ENCODE data around the gene CDKN1A. TPM values are rescaled to one million over a fixed set of nuclear protein-coding genes. Genes with fewer than 3 reads are reported as not detected.

Gene CDKN1A
- total RNA-seq, 1 donor from 2014 or later: 516 TPM

Other genes with a start within 250 kb of the CDKN1A start
- gene PXT1, start 235.9 kb upstream of the CDKN1A start, total RNA-seq: not detected in 2 replicates
- gene KCTD20, start 235.7 kb upstream of the CDKN1A start, total RNA-seq: 62.1 and 73.8 TPM in 2 replicates
- 13.5 and 72.3 TPM in 2 replicates for gene STK38, start 131.2 kb upstream of the CDKN1A start, total RNA-seq
- 182 and 305 TPM in 2 replicates for gene SRSF3, start 84.4 kb upstream of the CDKN1A start, total RNA-seq
- gene RAB44, start 19.1 kb downstream of the CDKN1A start, total RNA-seq: not detected in 2 replicates
- 0.15 and 0.17 TPM in 2 replicates for gene CPNE5, start 160.7 kb downstream of the CDKN1A start, total RNA-seq
- 29.6 and 50.5 TPM in 2 replicates for gene PPIL1, start 196.1 kb downstream of the CDKN1A start, total RNA-seq
- gene C6orf89, start 207.2 kb downstream of the CDKN1A start, total RNA-seq: 41.5 and 48.2 TPM in 2 replicates

All from renal cortical epithelial cell (primary cell).